ENCODE measurements around the gene KDM5C.
"Not testable (repeated sequence)": the region's sequence is repeated elsewhere in the genome, so short reads cannot be mapped to it uniquely, and the experiment has no call there.

Gene KDM5C

DNA sequence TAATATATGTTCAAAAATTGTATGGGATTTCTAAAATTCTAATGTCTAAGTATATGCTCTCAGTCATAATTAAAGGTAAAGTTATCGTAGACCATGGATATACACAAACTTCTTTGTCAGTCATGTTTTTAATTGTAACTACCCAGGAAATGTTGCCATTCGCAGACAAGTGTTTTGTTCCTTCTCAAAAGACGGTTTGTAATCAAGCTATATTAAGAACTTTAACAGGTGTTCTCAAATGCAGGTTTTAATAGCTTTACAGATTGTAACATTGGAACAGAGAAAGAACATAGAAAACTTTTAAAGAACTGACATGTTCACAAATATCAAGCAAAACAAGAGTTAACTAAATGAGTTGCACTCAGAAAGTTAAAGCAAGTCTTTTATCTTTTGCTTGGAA lies 58.9 kb downstream of the KDM5C start:
- H3K4me3 ChIP-seq (ENCODE audit: low read depth, low read length): no peak overlapping the region
- TF ChIP-seq, protein P1, sequence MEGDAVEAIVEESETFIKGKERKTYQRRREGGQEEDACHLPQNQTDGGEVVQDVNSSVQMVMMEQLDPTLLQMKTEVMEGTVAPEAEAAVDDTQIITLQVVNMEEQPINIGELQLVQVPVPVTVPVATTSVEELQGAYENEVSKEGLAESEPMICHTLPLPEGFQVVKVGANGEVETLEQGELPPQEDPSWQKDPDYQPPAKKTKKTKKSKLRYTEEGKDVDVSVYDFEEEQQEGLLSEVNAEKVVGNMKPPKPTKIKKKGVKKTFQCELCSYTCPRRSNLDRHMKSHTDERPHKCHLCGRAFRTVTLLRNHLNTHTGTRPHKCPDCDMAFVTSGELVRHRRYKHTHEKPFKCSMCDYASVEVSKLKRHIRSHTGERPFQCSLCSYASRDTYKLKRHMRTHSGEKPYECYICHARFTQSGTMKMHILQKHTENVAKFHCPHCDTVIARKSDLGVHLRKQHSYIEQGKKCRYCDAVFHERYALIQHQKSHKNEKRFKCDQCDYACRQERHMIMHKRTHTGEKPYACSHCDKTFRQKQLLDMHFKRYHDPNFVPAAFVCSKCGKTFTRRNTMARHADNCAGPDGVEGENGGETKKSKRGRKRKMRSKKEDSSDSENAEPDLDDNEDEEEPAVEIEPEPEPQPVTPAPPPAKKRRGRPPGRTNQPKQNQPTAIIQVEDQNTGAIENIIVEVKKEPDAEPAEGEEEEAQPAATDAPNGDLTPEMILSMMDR (IDR thresholded peaks at IDR 0.05; ENCODE audit: insufficient read depth, low read depth, low read length, missing control alignments): no peak
- no peak for DNase-seq (ENCODE audit: low read depth)

DNA sequence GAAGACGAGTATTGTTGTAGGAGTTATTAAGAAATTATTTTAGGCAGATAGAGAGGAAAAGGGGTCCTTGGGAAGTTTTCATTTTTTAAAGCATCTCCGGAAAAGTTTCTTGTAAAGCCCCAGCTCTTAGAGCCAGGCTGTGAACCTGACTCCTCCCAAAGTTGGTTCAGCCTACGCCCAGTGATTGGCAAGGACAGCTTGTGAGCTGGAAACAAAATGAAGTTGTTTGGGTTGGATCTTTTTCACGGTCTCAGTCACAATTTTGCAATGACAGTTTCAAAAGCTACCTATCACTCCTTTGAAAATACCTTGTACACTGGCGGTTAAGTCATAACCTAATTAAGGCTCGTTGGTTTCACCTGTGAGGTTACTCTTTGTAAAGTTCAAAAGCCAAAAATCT lies 60.4 kb downstream of the KDM5C start:
- H3K4me3 ChIP-seq (ENCODE audit: low read depth, low read length); DNase-seq (ENCODE audit: low read depth): not testable (repeated sequence)

DNA sequence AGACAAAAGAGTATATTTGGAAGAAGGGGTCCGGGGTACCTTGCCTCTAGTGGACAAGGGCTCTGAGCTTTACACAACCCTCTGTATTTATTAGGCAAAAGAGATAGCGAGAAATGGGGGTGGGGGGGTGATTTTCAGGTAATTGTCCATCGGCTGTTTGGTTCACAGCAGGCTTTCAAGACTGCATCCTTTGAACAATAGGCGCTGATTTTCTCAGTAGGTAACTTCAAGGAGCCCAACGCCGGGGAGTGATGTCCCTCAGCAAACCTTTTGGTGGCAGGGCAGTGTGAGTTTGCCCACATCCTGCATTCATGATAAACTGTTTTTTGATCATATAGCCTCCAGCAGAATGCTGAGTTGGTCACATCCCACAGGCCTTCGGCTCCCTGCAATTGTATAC lies 61.6 kb downstream of the KDM5C start:
- H3K4me3 ChIP-seq (ENCODE audit: low read depth, low read length): no peak overlapping the region
- DNase-seq (ENCODE audit: low read depth): no peak
- TF ChIP-seq, protein P1 (IDR thresholded peaks at IDR 0.05; ENCODE audit: insufficient read depth, low read depth, low read length, missing control alignments): no peak

DNA sequence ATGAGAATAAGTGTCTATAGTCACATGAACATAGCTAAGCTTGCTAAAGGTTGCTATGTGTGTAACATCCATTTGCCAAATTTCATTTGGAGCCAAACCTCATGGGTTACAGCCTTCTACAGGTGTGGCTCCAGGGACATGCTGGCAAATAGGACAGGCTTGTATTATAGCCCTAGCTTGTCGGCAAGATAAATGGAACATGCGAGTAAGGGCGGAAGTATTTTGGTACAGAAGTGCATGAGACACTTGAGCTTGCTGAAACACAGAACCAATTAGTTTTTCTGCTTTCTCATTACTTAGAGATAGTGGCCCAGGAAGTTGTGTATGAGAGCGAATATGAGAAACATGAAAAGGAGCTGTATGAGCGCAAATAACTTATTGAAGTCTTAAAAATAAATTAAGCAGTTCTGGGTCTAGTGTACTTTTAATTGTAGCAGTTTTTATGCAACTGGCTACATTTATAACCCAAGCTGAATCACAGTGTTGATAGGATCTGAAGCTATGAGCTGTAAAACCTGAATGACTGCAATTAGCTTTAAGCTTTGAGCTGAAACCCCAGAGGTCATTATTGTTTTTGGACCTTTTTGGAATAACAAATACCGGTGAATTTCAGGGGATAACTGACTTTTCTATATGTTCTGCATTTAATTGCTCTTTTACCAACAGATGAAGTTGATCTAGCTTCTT lies 64.6 kb downstream of the KDM5C start:
- no peak overlapping the region for H3K4me3 ChIP-seq (ENCODE audit: low read depth, low read length)
- TF ChIP-seq, protein P1 (IDR thresholded peaks at IDR 0.05; ENCODE audit: insufficient read depth, low read depth, low read length, missing control alignments): no peak
- no peak for DNase-seq (ENCODE audit: low read depth)

DNA sequence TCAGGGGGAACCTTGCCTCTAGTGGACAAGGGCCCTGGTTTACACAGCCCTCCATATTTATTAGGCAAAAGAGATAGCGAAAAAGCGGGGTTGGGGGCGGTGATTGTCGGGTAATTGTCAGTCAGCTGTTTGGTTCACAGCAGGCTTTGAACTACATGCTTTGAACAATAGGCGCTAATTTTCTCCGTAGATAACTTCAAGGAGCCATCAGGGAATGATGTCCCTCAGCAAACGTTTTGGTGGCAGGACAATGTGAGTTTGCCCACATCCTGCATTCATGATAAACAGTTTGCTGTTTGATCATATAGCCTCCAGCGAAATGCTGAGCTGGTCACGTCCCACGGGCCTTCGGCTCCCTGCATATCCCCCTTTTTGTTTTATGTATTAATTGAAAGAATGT lies 65.8 kb downstream of the KDM5C start:
- TF ChIP-seq, protein P1 (IDR thresholded peaks at IDR 0.05; ENCODE audit: insufficient read depth, low read depth, low read length, missing control alignments): no peak
- H3K4me3 ChIP-seq (ENCODE audit: low read depth, low read length): no peak overlapping the region
- no peak for DNase-seq (ENCODE audit: low read depth)

DNA sequence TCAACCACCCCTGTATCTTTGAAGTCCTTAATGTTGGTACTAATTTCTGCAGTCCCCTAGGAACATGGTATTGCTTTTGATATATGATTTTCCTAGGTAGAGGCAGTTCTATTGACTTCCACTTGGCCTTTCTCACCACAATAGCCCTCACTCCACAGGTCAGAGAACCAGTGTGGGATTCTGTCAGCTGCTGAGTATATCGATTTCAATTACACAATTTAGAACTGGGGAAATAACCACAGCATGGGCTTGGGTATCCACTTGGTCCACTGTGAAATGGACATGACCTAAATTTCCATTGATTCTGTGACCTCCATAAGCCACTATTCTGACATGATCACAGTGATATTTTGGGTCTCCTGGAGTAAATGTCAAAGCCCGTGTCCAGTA lies 68.8 kb downstream of the KDM5C start:
- H3K4me3 ChIP-seq (ENCODE audit: low read depth, low read length): no peak overlapping the region
- TF ChIP-seq, protein P1 (IDR thresholded peaks at IDR 0.05; ENCODE audit: insufficient read depth, low read depth, low read length, missing control alignments): no peak
- no peak for DNase-seq (ENCODE audit: low read depth)

DNA sequence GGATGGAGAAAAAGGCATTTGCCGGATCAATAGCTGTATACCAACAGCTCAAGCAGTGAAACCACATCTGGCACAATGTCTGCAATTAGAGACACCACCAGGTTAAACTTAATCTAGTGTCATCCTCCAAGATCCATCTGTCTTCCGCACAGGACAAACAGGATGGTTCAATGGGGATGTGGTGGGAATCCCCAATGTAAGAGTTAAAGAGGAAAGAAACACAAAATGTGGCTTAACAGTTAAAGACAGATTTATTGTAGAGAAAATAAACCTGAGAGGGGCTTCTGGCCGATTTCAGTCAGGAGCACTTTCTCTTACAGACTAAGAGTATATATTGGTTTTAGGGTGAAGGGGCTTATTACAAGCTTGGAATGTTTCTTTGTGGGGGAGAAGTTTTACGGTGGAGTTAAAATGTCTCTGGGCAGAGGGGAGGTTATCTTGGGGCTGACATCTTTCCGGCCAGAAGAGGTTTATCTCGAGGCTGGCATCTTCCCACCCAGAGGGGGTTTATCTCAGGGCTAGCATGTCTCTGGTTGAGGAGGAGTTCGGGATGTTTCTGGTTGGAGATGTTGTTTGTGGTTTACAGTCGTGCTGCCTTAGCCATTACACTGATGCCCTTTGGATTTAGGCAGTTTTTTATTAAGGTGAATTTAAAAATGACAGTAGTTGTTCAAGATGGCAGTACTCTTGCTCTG lies 69.3 kb downstream of the KDM5C start:
- TF ChIP-seq, protein P1 (IDR thresholded peaks at IDR 0.05; ENCODE audit: insufficient read depth, low read depth, low read length, missing control alignments): no peak
- no peak for DNase-seq (ENCODE audit: low read depth)
- H3K4me3 ChIP-seq (ENCODE audit: low read depth, low read length): no peak overlapping the region
